Psoas muscle (tissue), 8 donors: Measurements from ENCODE around the gene IFIH1. TPM values are rescaled to one million over a fixed set of nuclear protein-coding genes. Genes with fewer than 3 reads are reported as not detected.
A peak's percentile ranks its signal among the peaks of the same experiment; 100 is the strongest.

ENCODE experiments used
- ATAC-seq, 4 donors: fragments of 200-7000 bp; cut with Tn5 transposase; one replicate each; pipeline ENCODE4 v1.9.1; 2020; ENCODE audit warnings: moderate library complexity in 3 of 4, mild to moderate bottlenecking in 2 of 4
- DNase-seq, 2 donors: peaks; one replicate each; pipeline ENCODE4 v3.0.0-alpha.2; 2020
- H3K27ac ChIP-seq: fragments of 200-600 bp; one replicate; pipeline ENCODE4 v1.8.0; 2022
- H3K27me3 ChIP-seq, 3 donors: fragments of 200-600 bp in 1 of 3; one replicate each; pipeline versions ENCODE4 v1.6.1 to v1.8.0; 2013 to 2022; ENCODE audit warnings: low read length in 2 of 3, mild to moderate bottlenecking in 2 of 3, moderate library complexity in 1 of 3; ENCODE audit not compliant: insufficient read depth in 3 of 3
- H3K36me3 ChIP-seq, 2 donors: fragments of 200-600 bp in 1 of 2; one replicate each; pipeline versions ENCODE4 v1.6.1 to v1.8.0; 2013 to 2022; ENCODE audit warnings: low read depth in 1 of 2, mild to moderate bottlenecking in 1 of 2, moderate library complexity in 1 of 2; ENCODE audit not compliant: insufficient read depth in 1 of 2
- H3K4me1 ChIP-seq: fragments of 200-600 bp; one replicate; pipeline ENCODE4 v1.8.0; 2022
- H3K4me3 ChIP-seq: fragments of 200-600 bp; one replicate; pipeline ENCODE4 v1.8.0; 2022; ENCODE audit warnings: mild to moderate bottlenecking
- H3K9me3 ChIP-seq: fragments of 200-600 bp; one replicate; pipeline ENCODE4 v1.8.0; 2022
- CTCF ChIP-seq: fragments of 200-600 bp; IDR thresholded peaks from one replicate; pipeline ENCODE4 v1.8.0; 2022; ENCODE audit warnings: antibody characterized with exemption
- WGBS, 3 donors: extraction: QIAGEN DNeasy Blood & Tissue Kit; methylation state at CpG; one replicate each; pipeline versions ENCODE4 v1.1.6 to v1.1.7; 2013; 5-methylcytosine and 5-hydroxymethylcytosine counted together
- intact Hi-C, 2 donors: fragments of 100-400 bp; cut with DNase I; formaldehyde crosslinking; loops; one replicate each; pipeline versions ENCODE4 v1.11.0 to v1.14.2; 2022
- polyA plus RNA-seq, 3 donors: library from polyadenylated mRNA; stranded (reverse); fragments of 200-250 nt; gene quantifications; one replicate each; pipeline ENCODE4 v1.2.3, GENCODE V29; 2013
- total RNA-seq, 4 donors: library from RNA; stranded (reverse); fragmentation: NEBNext Ultra II Directional in 2 of 4; extraction: Animal tissue kit (Norgen Biotek cat#: 25700) in 2 of 4; gene quantifications; one replicate each; pipeline versions ENCODE4 v1.2.1 to v1.2.4, GENCODE V29; 2021 to 2023
- donor health status: healthy with polysubstance abuse.
- donor health status: DM: no; HTN: no; CAD: no; lungs with moderate emphysema.
- donor health status: Bipolar disorder and iron deficiency.
- donor health status: healthy.
- donor health status: DM: yes; HTN: yes; CAD: no.
- donor health status: DM: no; HTN: no; CAD: no.
- donor health status: DM: no; HTN: no; CAD: no.
- donor health status: DM: yes; HTN: yes; CAD: no.

IFIH1 gene
- total and polyA plus RNA-seq, 7 donors, result 0.98 to 3.6 (median 1.8) TPM

- Histone ChIP-seq H3K4me3 (no peak overlapping the region), H3K36me3 (peaks cover 0 to 13% of the 10 kb centered on the region in 2 donors), H3K27ac (no peak overlapping the region), H3K27me3 (no peaks in the 10 kb centered on the region), H3K9me3 (no peaks in the 10 kb centered on the region), H3K4me1 (no peaks in the 10 kb centered on the region)
- 88 to 90% (median 89%) methylated on average over 4 of the region's 4 CpGs for WGBS, 3 donors
- ATAC-seq, result no peak
- intact Hi-C loops, result no loop called here
- no peak for DNase-seq
- TF ChIP-seq CTCF, result no peak
These were observed 41.1 kb downstream of the IFIH1 start for GRCh38 chr2:162277381-162277780.

- ATAC-seq (no peak), DNase-seq (no peak)
- no peaks in the 10 kb centered on the region for H3K9me3 ChIP-seq
- TF ChIP-seq CTCF, result no peak
- H3K36me3 ChIP-seq, result peaks cover 0 to 10% of the 10 kb centered on the region in 2 donors
- intact Hi-C loops, result loop anchor here in 1 of 2 donors (1.0 kb wide), 1 partner anchor 23 kb away; no protein-coding TSS in a partner anchor
- 60 to 86% (median 63%) methylated on average over 1 of the region's 1 CpG for WGBS, 3 donors
- H3K27me3 ChIP-seq, result no peaks in the 10 kb centered on the region
- no peak overlapping the region for H3K4me3 ChIP-seq
- no peaks in the 10 kb centered on the region for H3K4me1 ChIP-seq
- no peak overlapping the region for H3K27ac ChIP-seq
These were observed 50.5 kb downstream of the IFIH1 start for GRCh38 chr2:162267996-162268395.

- H3K27me3 ChIP-seq, result no peaks in the 10 kb centered on the region
- H3K4me3 ChIP-seq, result no peak overlapping the region
- peaks cover 0 to 7% of the 10 kb centered on the region in 2 donors for H3K36me3 ChIP-seq
- no peak for TF ChIP-seq CTCF
- no peaks in the 10 kb centered on the region for H3K4me1 ChIP-seq
- no peaks in the 10 kb centered on the region for H3K9me3 ChIP-seq
- ATAC-seq (no peak), DNase-seq (no peak)
- 80 to 82% (median 82%) methylated on average over 5 of the region's 5 CpGs for WGBS, 3 donors
- H3K27ac ChIP-seq, result no peak overlapping the region
- intact Hi-C loops, result loop anchor here in 1 of 2 donors (1.0 kb wide), 1 partner anchor 22 kb away; no protein-coding TSS in a partner anchor
These were observed 51.0 kb downstream of the IFIH1 start for GRCh38 chr2:162267496-162267895.

GRCh38 chr2:162266460-162266760 lies 52.1 kb downstream of the IFIH1 start:
- ATAC-seq (peak in 1 of 4 donors; percentile 54), DNase-seq (peak in 1 of 2 donors; percentile 68)
- H3K27me3 ChIP-seq, result no peaks in the 10 kb centered on the region
- H3K9me3 ChIP-seq, result no peaks in the 10 kb centered on the region
- no peak overlapping the region for H3K27ac ChIP-seq
- H3K4me3 ChIP-seq, result no peak overlapping the region
- 26 to 38% (median 36%) methylated on average over 1 of the region's 1 CpG for WGBS, 3 donors
- no peaks in the 10 kb centered on the region for H3K4me1 ChIP-seq
- TF ChIP-seq CTCF, result no peak
- intact Hi-C loops, result no loop called here
- H3K36me3 ChIP-seq, result peaks cover 0 to 7% of the 10 kb centered on the region in 2 donors
